ENCODE measurements around the gene ARRB2. TPM values are rescaled to one million over a fixed set of nuclear protein-coding genes. Genes with fewer than 3 reads are reported as not detected.

Gene ARRB2
- total RNA-seq, 1 experiment from 2014 or later = 75.3 TPM

- Mint-ChIP-seq H3K36me3 (ENCODE audit: insufficient read depth in 1 of 3, low read depth in 3 of 3) (no peaks in the 10 kb centered on the region), H3K27ac (no peak overlapping the region; a peak in 1 of 7 replicates), H3K4me1 (peaks cover 6% of the 10 kb centered on the region in 2 experiments; a peak in 2 of 4 replicates), H3K9me3 (no peaks in the 10 kb centered on the region), H3K4me3 (no peak overlapping the region), H3K27me3 (ENCODE audit: low read depth) (peaks cover 55% of the 10 kb centered on the region)
- Histone ChIP-seq H2BK5ac (ENCODE audit: insufficient read length, low read length) (no peak overlapping the region), H4K91ac (ENCODE audit: insufficient read length, low read depth, low read length) (no peak overlapping the region), H3K4me2 (ENCODE audit: insufficient read depth, insufficient read length, low read length) (no peak overlapping the region), H4K5ac (ENCODE audit: insufficient read length, low read depth, low read length) (no peak overlapping the region), H3K23me2 (ENCODE audit: insufficient read length, low read depth, low read length, poor library complexity, severe bottlenecking) (no peaks in the 10 kb centered on the region), H3K23ac (ENCODE audit: insufficient read length, low read depth, low read length) (no peak overlapping the region), H4K20me1 (ENCODE audit: control insufficient read depth, insufficient read depth, insufficient read length) (no peaks in the 10 kb centered on the region), H3T11ph (ENCODE audit: low read length) (no peak overlapping the region), H2BK12ac (ENCODE audit: insufficient read length, low read depth, low read length) (no peak overlapping the region), H3K27me3 (ENCODE audit: insufficient read depth, low read length) (no peaks in the 10 kb centered on the region; the same call in 1 of the 2 replicates), H3K79me2 (ENCODE audit: insufficient read depth, low read length) (no peaks in the 10 kb centered on the region), H3K4me1 (ENCODE audit: insufficient read depth, low read length) (no peaks in the 10 kb centered on the region), H3K27ac (ENCODE audit: insufficient read length, low read depth, low read length) (no peak overlapping the region), H3K9me3 (ENCODE audit: control insufficient read depth, low read depth, low read length) (no peaks in the 10 kb centered on the region), H3K14ac (ENCODE audit: insufficient read depth, low read length) (no peak overlapping the region), H3K4ac (ENCODE audit: low read depth, low read length) (no peak overlapping the region), H2AFZ (ENCODE audit: low read length) (no peak overlapping the region), H2BK15ac (ENCODE audit: low read depth, low read length) (no peak overlapping the region), H4K8ac (replicated peaks; ENCODE audit: insufficient read length, low read depth, low read length) (no peak overlapping the region), H3K9ac (ENCODE audit: extremely low read depth, insufficient read length, low read length) (no peak overlapping the region), H3K18ac (ENCODE audit: insufficient read length, low read depth, low read length) (no peak overlapping the region), H2BK120ac (ENCODE audit: low read depth, low read length, poor library complexity, severe bottlenecking) (no peak overlapping the region), H3K56ac (ENCODE audit: insufficient read length, low read depth, low read length) (no peak overlapping the region), H2AK5ac (ENCODE audit: insufficient read length, low read length) (no peak overlapping the region), H3K79me1 (ENCODE audit: insufficient read depth, low read depth, low read length, poor library complexity, severe bottlenecking) (no peaks in the 10 kb centered on the region), H2BK20ac (ENCODE audit: low read depth, low read length, poor library complexity, severe bottlenecking) (no peak overlapping the region)
- no CpG with 5 or more reads among the region's 5 CpGs for WGBS (ENCODE audit: extremely low coverage, insufficient read length, low lambda C conversion rate)
- DNase-seq = no peak
- no peak for TF ChIP-seq CTCF (conservative IDR thresholded peaks at IDR 0.05)
Observed at GRCh38 chr17:4751932-4752331, 41.5 kb downstream of the ARRB2 start.
